ENCODE measurements around the gene GRIFIN. TPM values are rescaled to one million over a fixed set of nuclear protein-coding genes. Genes with fewer than 3 reads are reported as not detected.

The GRIFIN gene
- total RNA-seq, 3 donors from 2014 or later = not detected

- peak; percentile 5 for ATAC-seq
Observed at GRCh38 chr7:2521952-2522591, 45.9 kb upstream of the GRIFIN start.

GRCh38 chr7:2521341-2521745 is 45.1 kb upstream of the GRIFIN start:
- ATAC-seq = no peak
- H3K9me3 ChIP-seq = no peaks in the 10 kb centered on the region
- peaks cover 59% of the 10 kb centered on the region for H3K4me1 ChIP-seq (ENCODE audit: low read depth)
- peak in 2 of 3 donors; percentile 38 to 56 for DNase-seq
- H3K4me3 ChIP-seq = peak overlapping the region; percentile 7
- TF ChIP-seq CTCF (IDR thresholded peaks at IDR 0.05) = no peak
- no peaks in the 10 kb centered on the region for H3K36me3 ChIP-seq (ENCODE audit: low read depth)
- intact Hi-C loops (cut with DNase I, micrococcal nuclease) = no loop called here

More at GRCh38 chr7:2521952-2522591, 45.9 kb upstream of the GRIFIN start:
- peak; percentile 73 to 83 (median 82) for DNase-seq
- TF ChIP-seq CTCF (IDR thresholded peaks at IDR 0.05) = no peak
- Histone ChIP-seq H3K4me3 (peak overlapping the region; percentile 7), H3K9me3 (no peaks in the 10 kb centered on the region), H3K4me1 (ENCODE audit: low read depth) (peaks cover 66% of the 10 kb centered on the region), H3K36me3 (ENCODE audit: low read depth) (no peaks in the 10 kb centered on the region)
- intact Hi-C loops (cut with DNase I, micrococcal nuclease) = no loop called here

GRCh38 chr7:2520761-2521290 is 44.6 kb upstream of the GRIFIN start:
- Histone ChIP-seq H3K36me3 (ENCODE audit: low read depth) (no peaks in the 10 kb centered on the region), H3K9me3 (no peaks in the 10 kb centered on the region), H3K4me3 (peak overlapping the region; percentile 38), H3K4me1 (ENCODE audit: low read depth) (peaks cover 53% of the 10 kb centered on the region)
- ATAC-seq (no peak), DNase-seq (peak in 2 of 3 donors; percentile 68 to 70)
- TF ChIP-seq CTCF (IDR thresholded peaks at IDR 0.05) = no peak
- intact Hi-C loops (cut with DNase I, micrococcal nuclease) = no loop called here

GRCh38 chr7:2520131-2520760 is 44.0 kb upstream of the GRIFIN start:
- no peaks in the 10 kb centered on the region for H3K9me3 ChIP-seq
- H3K4me1 ChIP-seq (ENCODE audit: low read depth) = peaks cover 48% of the 10 kb centered on the region
- TF ChIP-seq CTCF (IDR thresholded peaks at IDR 0.05) = no peak
- intact Hi-C loops (cut with DNase I, micrococcal nuclease) = no loop called here
- H3K4me3 ChIP-seq = peak overlapping the region; percentile 38
- DNase-seq (peak; percentile 67 to 83 (median 75)), ATAC-seq (no peak)
- H3K36me3 ChIP-seq (ENCODE audit: low read depth) = no peaks in the 10 kb centered on the region

GRCh38 chr7:2519119-2519930 is 43.1 kb upstream of the GRIFIN start, which contains the start of gene LFNG:
LFNG (plus strand) TSS chr7:2519774; CDS start chr7:2519862, 88 bp downstream.
- TF ChIP-seq CTCF (IDR thresholded peaks at IDR 0.05) = no peak
- peak within 1 kb of the TSS; percentile 38 for H3K4me3 ChIP-seq
- H3K9me3 ChIP-seq = no peaks in the 10 kb centered on the region
- H3K4me1 ChIP-seq (ENCODE audit: low read depth) = peaks cover 38% of the 10 kb centered on the region
- no peaks in the 10 kb centered on the region for H3K36me3 ChIP-seq (ENCODE audit: low read depth)
- DNase-seq = peak; percentile 92 to 95 (median 93)
- intact Hi-C loops (cut with DNase I, micrococcal nuclease) = no loop called here
- peak; percentile 58 for ATAC-seq

Data from mucosa of descending colon (tissue), 3 donors.